M059J (cell line): ENCODE measurements around the gene TBC1D9B. TPM values are rescaled to one million over a fixed set of nuclear protein-coding genes. Genes with fewer than 3 reads are reported as not detected.
A peak's percentile ranks its signal among the peaks of the same experiment; 100 is the strongest.

Experiments used
- DNase-seq: peaks from one replicate; pipeline ENCODE4 v3.0.0-alpha.2; 2012; ENCODE audit warnings: low read depth
- total RNA-seq: library from RNA; depleted of rRNA; stranded (reverse); fragments of >200 nt; shearing (Covaris generic); gene quantifications from 2 replicates; pipeline ENCODE4 v1.2.3, GENCODE V29; 2014; rRNA removed

Gene TBC1D9B
- total RNA-seq = 43.5 and 62.4 TPM in 2 replicates

- peak; percentile 51 for DNase-seq
Observed at GRCh38 chr5:179907556-179908324, at the start of gene TBC1D9B. Gene TBC1D9B (minus strand): TSS chr5:179907897. CDS start chr5:179907821, 76 bp downstream.

- DNase-seq = no peak
Observed at GRCh38 chr5:179955630-179956029, 47.9 kb upstream of the TBC1D9B start.

- DNase-seq = no peak
Observed at GRCh38 chr5:179955062-179955461, 47.4 kb upstream of the TBC1D9B start.

GRCh38 chr5:179954434-179954833, 46.7 kb upstream of the TBC1D9B start:
- DNase-seq = peak; percentile 17

- no peak for DNase-seq
Observed at GRCh38 chr5:179953987-179954386, 46.3 kb upstream of the TBC1D9B start.

GRCh38 chr5:179936976-179937681, 29.4 kb upstream of the TBC1D9B start:
- no peak for DNase-seq

GRCh38 chr5:179930788-179931473, 23.2 kb upstream of the TBC1D9B start:
- peak; percentile 12 for DNase-seq

GRCh38 chr5:179927824-179928223, 20.1 kb upstream of the TBC1D9B start:
- no peak for DNase-seq

GRCh38 chr5:179926657-179927056, 19.0 kb upstream of the TBC1D9B start:
- DNase-seq = no peak

GRCh38 chr5:179923436-179923835, 15.7 kb upstream of the TBC1D9B start:
- DNase-seq = no peak

- no peak for DNase-seq
Observed at GRCh38 chr5:179920175-179920574, 12.5 kb upstream of the TBC1D9B start.

- DNase-seq = no peak
Observed at GRCh38 chr5:179919487-179920060, 11.9 kb upstream of the TBC1D9B start.

- DNase-seq = no peak
Observed at GRCh38 chr5:179918742-179919486, 11.2 kb upstream of the TBC1D9B start.

- no peak for DNase-seq
Observed at GRCh38 chr5:179916523-179916922, 8.8 kb upstream of the TBC1D9B start.

- no peak for DNase-seq
Observed at GRCh38 chr5:179915406-179915935, 7.8 kb upstream of the TBC1D9B start.

GRCh38 chr5:179914032-179914755, 6.5 kb upstream of the TBC1D9B start:
- peak; percentile 54 for DNase-seq

GRCh38 chr5:179913461-179913860, 5.8 kb upstream of the TBC1D9B start:
- no peak for DNase-seq

GRCh38 chr5:179912951-179913350, 5.3 kb upstream of the TBC1D9B start:
- peak; percentile 37 for DNase-seq

- no peak for DNase-seq
Observed at GRCh38 chr5:179912386-179912785, 4.7 kb upstream of the TBC1D9B start.

GRCh38 chr5:179909224-179909623, 1.5 kb upstream of the TBC1D9B start:
- no peak for DNase-seq
